A549 (cell line): ENCODE measurements around the gene TLR5. TPM values are rescaled to one million over a fixed set of nuclear protein-coding genes. Genes with fewer than 3 reads are reported as not detected.

ENCODE experiments used
- ATAC-seq, 2 experiments: fragments of 200-7000 bp in 1 of 2; fragments of >200 bp in 1 of 2; cut with Nextera tagmentation in 1 of 2; cut with Tn5 transposase in 1 of 2; 3 replicates each; pipeline versions ENCODE4 v1.8.0 to v1.9.1; 2018 to 2020; ENCODE audit warnings: mild to moderate bottlenecking in 1 of 2, moderate library complexity in 1 of 2
- CTCF ChIA-PET: fragments of 300-600 bp; sonication (Branson Sonifier 250); formaldehyde crosslinking; extraction: SDS; loops from one replicate; lab custom pipeline; 2021; ENCODE audit warnings: antibody characterized with exemption, inconsistent platforms; lab: Yijun Ruan, JAX
- POLR2A ChIA-PET: fragments of 350-600 bp; formaldehyde crosslinking; extraction: SDS; loops from one replicate; lab custom pipeline; 2021; ENCODE audit warnings: antibody characterized with exemption, inconsistent platforms; lab: Yijun Ruan, JAX
- DNase-seq, 2 experiments: peaks; one replicate each; pipeline versions ENCODE4 v3.0.0 to v3.0.0-alpha.2; 2011 to 2016; ENCODE audit warnings: low read depth in 1 of 2, low spot score in 1 of 2
- FAIRE-seq: peaks from 2 replicates; lab custom pipeline; 2011; peaks lifted over from hg19 to GRCh38; lab: Jason Lieb, UNC
- H3K27ac ChIP-seq, 2 experiments: fragments of >200 bp; sonication (Bioruptor Twin); formaldehyde crosslinking; 3 replicates each; pipeline ENCODE4 v1.5.1; 2016 to 2017
- H3K4me1 ChIP-seq: fragments of >200 bp; sonication (Bioruptor Twin); formaldehyde crosslinking; 3 replicates; pipeline ENCODE4 v1.6.1; 2016
- H3K4me2 ChIP-seq: fragments of >200 bp; sonication (Bioruptor Twin); formaldehyde crosslinking; 3 replicates; pipeline ENCODE4 v1.6.1; 2016
- H3K4me3 ChIP-seq: fragments of >200 bp; sonication (Bioruptor Twin); formaldehyde crosslinking; 3 replicates; pipeline ENCODE4 v1.5.1; 2016
- H3K9me3 ChIP-seq: fragments of >200 bp; sonication (Bioruptor Twin); formaldehyde crosslinking; 3 replicates; pipeline ENCODE4 v1.6.1; 2016
- BHLHE40 ChIP-seq: IDR thresholded peaks from 2 replicates; pipeline ENCODE4 v1.6.1; 2012; ENCODE audit warnings: low read depth, low read length, inconsistent platforms
- CEBPB ChIP-seq, 2 experiments: fragments of >200 bp in 1 of 2; sonication (Bioruptor Twin) in 1 of 2; formaldehyde crosslinking in 1 of 2; IDR thresholded peaks; 2 replicates each; pipeline ENCODE4 v1.6.1; 2012 to 2016
- CHD2 ChIP-seq: fragments of 150-350 bp; IDR thresholded peaks from 2 replicates; pipeline ENCODE4 v1.6.1; 2014; ENCODE audit warnings: low read length; ENCODE audit not compliant: partially characterized antibody
- CHD4 ChIP-seq: fragments of 200-600 bp; sonication (generic); IDR thresholded peaks from 2 replicates; pipeline ENCODE4 v1.6.1; 2016; ENCODE audit warnings: antibody characterized with exemption, mild to moderate bottlenecking, borderline replicate concordance
- EP300 ChIP-seq, 2 experiments: fragments of >200 bp; sonication (Bioruptor Twin); formaldehyde crosslinking; IDR thresholded peaks; 2 replicates in 1 of 2; 3 replicates in 1 of 2; pipeline ENCODE4 v1.6.1; 2016 to 2017
- ESRRA ChIP-seq: fragments of 150-350 bp; IDR thresholded peaks from 2 replicates; pipeline ENCODE4 v1.6.1; 2014; ENCODE audit warnings: mild to moderate bottlenecking, low read length, borderline replicate concordance
- FOXS1 ChIP-seq: fragments of 250-450 bp; sonication (Bioruptor Pico); IDR thresholded peaks from 2 replicates; pipeline ENCODE4 v1.5.0; 2020; ENCODE audit warnings: mild to moderate bottlenecking, moderate library complexity
- GATA3 ChIP-seq: IDR thresholded peaks from 2 replicates; pipeline ENCODE4 v1.6.1; 2012; ENCODE audit warnings: borderline replicate concordance
- HEYL ChIP-seq: fragments of 250-450 bp; sonication (Bioruptor Pico); IDR thresholded peaks from 2 replicates; pipeline ENCODE4 v1.8.0; 2021; ENCODE audit warnings: mild to moderate bottlenecking, moderate library complexity
- HOXA7 ChIP-seq: fragments of 250-450 bp; sonication (Bioruptor Pico); IDR thresholded peaks from 2 replicates; pipeline ENCODE4 v1.5.0; 2020; ENCODE audit warnings: mild to moderate bottlenecking, moderate library complexity
- HOXB13 ChIP-seq: fragments of 250-450 bp; sonication (Bioruptor Pico); IDR thresholded peaks from 2 replicates; pipeline ENCODE4 v1.5.0; 2020; ENCODE audit warnings: low read depth, mild to moderate bottlenecking, moderate library complexity
- MAFK ChIP-seq: fragments of 450-650 bp; IDR thresholded peaks from 2 replicates; pipeline ENCODE4 v1.6.1; 2014; ENCODE audit not compliant: partially characterized antibody
- NFE2L2 ChIP-seq: fragments of 150-350 bp; conservative IDR thresholded peaks from 2 replicates; pipeline ENCODE4 v1.6.1; 2014; ENCODE audit warnings: low read length
- NPAS2 ChIP-seq: fragments of 250-450 bp; sonication (Bioruptor Pico); IDR thresholded peaks from 2 replicates; pipeline ENCODE4 v1.8.0; 2022; ENCODE audit warnings: mild to moderate bottlenecking, moderate library complexity, borderline replicate concordance
- PHF8 ChIP-seq: fragments of 200-600 bp; sonication (generic); IDR thresholded peaks from 2 replicates; pipeline ENCODE4 v1.6.1; 2016; ENCODE audit warnings: low read depth, mild to moderate bottlenecking, antibody characterized with exemption, moderate library complexity, borderline replicate concordance
- POLR2A ChIP-seq: IDR thresholded peaks from 2 replicates; pipeline ENCODE4 v1.6.1; 2012; ENCODE audit warnings: mild to moderate bottlenecking, low read length
- POLR2AphosphoS2 ChIP-seq: conservative IDR thresholded peaks from 2 replicates; pipeline ENCODE4 v1.6.1; 2012; ENCODE audit warnings: low read length, improper control_type of control experiment, inconsistent platforms
- RFX5 ChIP-seq: fragments of 450-650 bp; IDR thresholded peaks from 2 replicates; pipeline ENCODE4 v1.7.1; 2014; ENCODE audit warnings: antibody characterized with exemption, mild to moderate bottlenecking, moderate library complexity
- RNF2 ChIP-seq: fragments of 200-600 bp; sonication (generic); IDR thresholded peaks from 2 replicates; pipeline ENCODE4 v1.6.1; 2016; ENCODE audit warnings: low read depth, mild to moderate bottlenecking, antibody characterized with exemption, moderate library complexity, borderline replicate concordance
- SREBF2 ChIP-seq: fragments of 450-650 bp; IDR thresholded peaks from 2 replicates; pipeline ENCODE4 v1.6.1; 2014; ENCODE audit warnings: mild to moderate bottlenecking, moderate library complexity
- TP53 ChIP-seq: fragments of 250-450 bp; sonication (Bioruptor Pico); IDR thresholded peaks from 2 replicates; pipeline ENCODE4 v1.5.0; 2021; ENCODE audit warnings: mild to moderate bottlenecking, moderate library complexity
- ZSCAN20 ChIP-seq: fragments of 250-450 bp; sonication (Bioruptor Pico); IDR thresholded peaks from 2 replicates; pipeline ENCODE4 v1.8.0; 2022; ENCODE audit warnings: mild to moderate bottlenecking, moderate library complexity
- WGBS: methylation state at CpG from one replicate; pipeline ENCODE4 v1.1.6; 2017; ENCODE audit errors: missing lambda C conversion rate; 5-methylcytosine and 5-hydroxymethylcytosine counted together
- polyA plus RNA-seq, 4 experiments: library from polyadenylated mRNA; depleted of rRNA in 3 of 4; stranded (reverse); fragments of >200 nt; fragmentation: RNase III in 1 of 4; extraction: RNeasy Plus Mini Kit Qiagen cat#74134 plus additional on column Dnase treatment in 1 of 4; gene quantifications; 2 replicates in 3 of 4; 3 replicates in 1 of 4; pipeline ENCODE4 v1.2.3, GENCODE V29; 2011 to 2017
- TF ChIP-seq, protein P1 (sequence below): fragments of 250-450 bp; sonication (Bioruptor Pico); IDR thresholded peaks from 2 replicates; pipeline ENCODE4 v1.5.0; 2020; ENCODE audit warnings: low read depth, mild to moderate bottlenecking, moderate library complexity
- TF ChIP-seq, protein P2 (sequence below): IDR thresholded peaks from 2 replicates; pipeline ENCODE4 v1.6.1; 2012
- TF ChIP-seq, protein P3 (sequence below): fragments of 450-650 bp; IDR thresholded peaks from 2 replicates; pipeline ENCODE4 v1.6.1; 2014; ENCODE audit warnings: antibody characterized with exemption
- TF ChIP-seq, protein P4 (sequence below): IDR thresholded peaks from 2 replicates; pipeline ENCODE4 v1.6.1; 2012

The TLR5 gene
- polyA plus RNA-seq, 2 of the 4 experiments (the other 2 are of a cell fraction), result 0.22 to 1.3 TPM

DNA sequence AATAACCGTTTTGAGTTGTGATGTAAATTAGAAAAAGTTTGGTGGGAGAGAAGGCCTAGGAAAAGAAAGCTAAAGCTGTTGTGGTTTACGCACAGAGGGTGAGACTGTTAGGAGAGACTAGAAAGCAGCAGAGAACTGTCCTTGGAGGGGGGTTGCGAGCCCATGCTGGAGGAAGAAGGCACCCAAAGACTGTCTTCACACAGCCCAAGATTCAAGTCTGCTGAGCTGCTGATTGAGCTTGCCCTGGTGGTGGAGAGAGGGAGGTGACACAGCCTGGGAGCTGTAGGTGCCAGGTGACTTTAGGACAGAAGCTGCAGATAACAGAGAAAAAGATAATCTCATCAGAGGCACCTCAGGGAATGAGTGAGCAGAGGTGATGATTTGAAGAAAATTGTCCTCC, 18.3 kb upstream of the TLR5 start:
- H3K4me1 ChIP-seq, result no peaks in the 10 kb centered on the region
- POLR2A ChIA-PET, result no interaction called here
- TF ChIP-seq BHLHE40 (no peak), ESRRA (no peak), SREBF2 (no peak), POLR2A (no peak), HOXA7 (no peak), MAFK (no peak), PHF8 (no peak)
- TF ChIP-seq, all 56 proteins: peak for 0
- Histone ChIP-seq H3K9me3 (no peaks in the 10 kb centered on the region), H3K27ac (no peak overlapping the region), H3K4me3 (no peak overlapping the region), H3K4me2 (no peak overlapping the region)
- ATAC-seq (peak in 1 of 2 experiments; percentile 69; a peak in 3 of 6 replicates), DNase-seq (peak in 1 of 2 experiments; percentile 18), FAIRE-seq (no peak)
- WGBS, result 33% methylated on average over 3 of the region's 3 CpGs
- CTCF ChIA-PET, result interaction anchor here (0.7 to 2.3 kb wide), 8 partner anchors 10 to 712 kb away, joined by 3 to 8 read pairs (median 3); no protein-coding TSS in a partner anchor

DNA sequence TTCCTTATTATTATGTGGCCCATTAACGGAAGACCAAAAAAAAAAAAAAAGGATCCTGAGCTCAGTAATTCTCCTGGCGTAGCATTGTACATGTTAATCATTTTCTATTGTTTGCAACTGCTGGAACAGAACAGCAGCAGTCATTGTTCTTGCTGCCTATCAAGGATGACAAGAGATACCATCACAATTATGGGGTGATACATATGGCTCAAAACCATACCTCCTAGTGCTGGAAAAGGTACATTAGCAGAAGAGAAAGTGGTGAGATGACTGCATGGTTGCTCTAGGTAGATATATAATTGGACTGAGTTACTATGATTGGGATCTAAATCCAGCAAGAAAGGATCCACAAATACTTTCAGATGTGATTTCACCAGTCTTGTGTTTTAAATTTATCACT, 13.3 kb upstream of the TLR5 start:
- no peaks in the 10 kb centered on the region for H3K9me3 ChIP-seq
- H3K27ac ChIP-seq, result no peak overlapping the region
- TF ChIP-seq NFE2L2 (no peak), ESRRA (no peak), NPAS2 (CRISPR knock-in tag) (no peak), HOXA7 (no peak), HEYL (CRISPR knock-in tag) (no peak), CEBPB (IDR thresholded peaks at IDR 0.05) (no peak), HOXB13 (CRISPR knock-in tag) (no peak), ZSCAN20 (CRISPR knock-in tag) (no peak), SREBF2 (no peak), MAFK (no peak), POLR2AphosphoS2 (no peak)
- TF ChIP-seq, protein P1, sequence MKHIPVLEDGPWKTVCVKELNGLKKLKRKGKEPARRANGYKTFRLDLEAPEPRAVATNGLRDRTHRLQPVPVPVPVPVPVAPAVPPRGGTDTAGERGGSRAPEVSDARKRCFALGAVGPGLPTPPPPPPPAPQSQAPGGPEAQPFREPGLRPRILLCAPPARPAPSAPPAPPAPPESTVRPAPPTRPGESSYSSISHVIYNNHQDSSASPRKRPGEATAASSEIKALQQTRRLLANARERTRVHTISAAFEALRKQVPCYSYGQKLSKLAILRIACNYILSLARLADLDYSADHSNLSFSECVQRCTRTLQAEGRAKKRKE (CRISPR knock-in tag), result no peak
- TF ChIP-seq, protein P2, sequence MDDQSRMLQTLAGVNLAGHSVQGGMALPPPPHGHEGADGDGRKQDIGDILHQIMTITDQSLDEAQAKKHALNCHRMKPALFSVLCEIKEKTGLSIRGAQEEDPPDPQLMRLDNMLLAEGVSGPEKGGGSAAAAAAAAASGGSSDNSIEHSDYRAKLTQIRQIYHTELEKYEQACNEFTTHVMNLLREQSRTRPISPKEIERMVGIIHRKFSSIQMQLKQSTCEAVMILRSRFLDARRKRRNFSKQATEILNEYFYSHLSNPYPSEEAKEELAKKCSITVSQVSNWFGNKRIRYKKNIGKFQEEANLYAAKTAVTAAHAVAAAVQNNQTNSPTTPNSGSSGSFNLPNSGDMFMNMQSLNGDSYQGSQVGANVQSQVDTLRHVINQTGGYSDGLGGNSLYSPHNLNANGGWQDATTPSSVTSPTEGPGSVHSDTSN, result no peak
- TF ChIP-seq, protein P3, sequence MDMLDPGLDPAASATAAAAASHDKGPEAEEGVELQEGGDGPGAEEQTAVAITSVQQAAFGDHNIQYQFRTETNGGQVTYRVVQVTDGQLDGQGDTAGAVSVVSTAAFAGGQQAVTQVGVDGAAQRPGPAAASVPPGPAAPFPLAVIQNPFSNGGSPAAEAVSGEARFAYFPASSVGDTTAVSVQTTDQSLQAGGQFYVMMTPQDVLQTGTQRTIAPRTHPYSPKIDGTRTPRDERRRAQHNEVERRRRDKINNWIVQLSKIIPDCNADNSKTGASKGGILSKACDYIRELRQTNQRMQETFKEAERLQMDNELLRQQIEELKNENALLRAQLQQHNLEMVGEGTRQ, result no peak
- TF ChIP-seq, protein P4, sequence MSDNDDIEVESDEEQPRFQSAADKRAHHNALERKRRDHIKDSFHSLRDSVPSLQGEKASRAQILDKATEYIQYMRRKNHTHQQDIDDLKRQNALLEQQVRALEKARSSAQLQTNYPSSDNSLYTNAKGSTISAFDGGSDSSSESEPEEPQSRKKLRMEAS, result no peak
- POLR2A ChIA-PET, result interaction anchor here (0.6 kb wide), 1 partner anchor 504 kb away, joined by 3 read pairs; no protein-coding TSS in a partner anchor
- 83% methylated on average over 2 of the region's 2 CpGs for WGBS
- CTCF ChIA-PET, result interaction anchor here (0.7 to 1.3 kb wide), 2 partner anchors 32 to 67 kb away, joined by 3 to 4 read pairs; no protein-coding TSS in a partner anchor
- no peak overlapping the region for H3K4me3 ChIP-seq
- no peak for FAIRE-seq
- ATAC-seq, result no peak
- no peak for DNase-seq
- H3K4me1 ChIP-seq, result no peaks in the 10 kb centered on the region
- no peak overlapping the region for H3K4me2 ChIP-seq

DNA sequence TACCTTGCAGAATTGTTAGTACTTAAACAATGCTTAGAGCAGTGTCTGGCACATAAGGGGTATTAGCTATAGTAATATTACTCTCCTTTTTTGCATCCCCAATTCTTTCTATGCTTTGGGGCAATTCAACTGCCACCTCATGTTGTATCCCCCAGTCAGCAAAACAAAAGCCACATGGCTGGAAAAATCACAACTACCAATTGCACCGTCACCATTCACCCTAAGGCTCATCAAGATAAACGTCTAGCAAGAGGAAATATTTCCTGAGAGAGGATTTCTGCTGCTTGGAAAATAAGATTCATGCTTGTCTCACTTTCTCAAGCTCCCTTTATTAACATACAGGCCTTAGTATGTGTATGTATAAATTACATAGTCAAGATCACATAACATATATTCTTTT, 12.1 kb upstream of the TLR5 start:
- no peak for ATAC-seq
- DNase-seq, result no peak
- H3K4me1 ChIP-seq, result no peaks in the 10 kb centered on the region
- H3K4me2 ChIP-seq, result no peak overlapping the region
- ChIA-PET CTCF (interaction anchor here (0.9 to 1.3 kb wide), 2 partner anchors 31 to 529 kb away, joined by 3 to 4 read pairs; no protein-coding TSS in a partner anchor), POLR2A (no interaction called here)
- H3K9me3 ChIP-seq, result 0 out of 3 replicates have a peak, but pooled peaks cover 2% of the 10 kb centered on the region
- FAIRE-seq, result no peak
- TF ChIP-seq RFX5, result no peak
- TF ChIP-seq GATA3, result no peak
- TF ChIP-seq CHD4, result no peak
- TF ChIP-seq HOXB13 (CRISPR knock-in tag), result no peak
- TF ChIP-seq CHD2, result no peak
- no peak for TF ChIP-seq TP53 (CRISPR knock-in tag)
- TF ChIP-seq RNF2, result no peak
- TF ChIP-seq FOXS1 (CRISPR knock-in tag), result no peak
- TF ChIP-seq EP300 (IDR thresholded peaks at IDR 0.05), result no peak
- H3K27ac ChIP-seq, result no peak overlapping the region
- no peak overlapping the region for H3K4me3 ChIP-seq
- 38% methylated on average over 2 of the region's 2 CpGs for WGBS
